Measurements from ENCODE around the gene DCC.

DNA sequence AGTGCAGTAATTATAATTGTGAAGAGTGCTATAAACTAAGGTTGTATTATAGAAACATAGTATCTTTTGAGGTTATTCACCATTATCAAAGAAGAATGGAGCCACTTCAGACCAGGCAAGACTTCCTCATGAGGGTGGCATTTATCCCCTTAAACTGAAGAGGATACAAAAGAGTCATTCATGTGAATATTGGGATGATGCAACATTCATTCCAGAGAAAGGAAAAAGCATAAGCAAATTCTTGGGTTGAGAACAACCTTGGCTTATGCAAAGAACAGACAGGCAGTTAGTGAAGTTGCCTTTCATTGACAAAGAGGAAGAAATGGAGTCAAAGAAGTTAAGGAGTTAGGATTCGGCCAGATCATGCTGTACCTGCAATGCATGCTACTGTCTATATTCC lies 1201.9 kb downstream of the DCC start:
- no peak for TF ChIP-seq CTCF (IDR thresholded peaks at IDR 0.05 in 2 of 3, conservative IDR thresholded peaks at IDR 0.05 in 1 of 3; ENCODE audit: borderline replicate concordance in 1 of 3, insufficient read depth in 1 of 3, low read depth in 2 of 3, low read length in 2 of 3)
- TF ChIP-seq EZH2phosphoT487 (IDR thresholded peaks at IDR 0.05; ENCODE audit: borderline replicate concordance) = no peak
- TF ChIP-seq POLR2A (IDR thresholded peaks at IDR 0.05; ENCODE audit: borderline replicate concordance, extremely low read depth, insufficient read depth, insufficient read length) = no peak
- no peak for TF ChIP-seq SRF (IDR thresholded peaks at IDR 0.05; ENCODE audit: low read depth)
- TF ChIP-seq ZBTB33 (IDR thresholded peaks at IDR 0.05; ENCODE audit: extremely low read depth, insufficient replicate concordance, low read length) = no peak
- no peak for TF ChIP-seq POLR2AphosphoS5 (IDR thresholded peaks at IDR 0.05; ENCODE audit: low read depth, low read length)
- no peak for TF ChIP-seq EZH2 (IDR thresholded peaks at IDR 0.05)

Data from HCT116 (cell line).